Stimulated activated effector memory CD8-positive, alpha-beta T cell treated with anti-CD3 and anti-CD28 coated beads, Interleukin-12 subunit alpha, Interleukin-12 subunit beta, amount 100 ng/mL, for 72 hours (primary cell): Measurements from ENCODE around the gene CPN2.

ENCODE experiments used
- ATAC-seq: fragments of 150-1000 bp; cut with Tn5 transposase; 2 replicates; pipeline ENCODE4 v1.10.0; 2021
- DNase-seq, 2 donors: peaks; one replicate each; pipeline ENCODE4 v3.0.0; 2021 to 2022; ENCODE audit warnings: low spot score in 2 of 2
- H3K27ac Mint-ChIP-seq: one replicate; pipeline ENCODE4 v1.8.0; 2022; ENCODE audit warnings: mild to moderate bottlenecking, mixed read lengths
- H3K36me3 Mint-ChIP-seq: one replicate; pipeline ENCODE4 v1.8.0; 2022; ENCODE audit warnings: mild to moderate bottlenecking, mixed read lengths
- H3K4me1 Mint-ChIP-seq: one replicate; pipeline ENCODE4 v1.8.0; 2022; ENCODE audit warnings: mixed read lengths
- H3K4me3 Mint-ChIP-seq: one replicate; pipeline ENCODE4 v1.8.0; 2022; ENCODE audit warnings: mild to moderate bottlenecking, mixed read lengths
- H3K9me3 Mint-ChIP-seq: one replicate; pipeline ENCODE4 v1.8.0; 2022; ENCODE audit warnings: mixed read lengths

The CPN2 gene

DNA sequence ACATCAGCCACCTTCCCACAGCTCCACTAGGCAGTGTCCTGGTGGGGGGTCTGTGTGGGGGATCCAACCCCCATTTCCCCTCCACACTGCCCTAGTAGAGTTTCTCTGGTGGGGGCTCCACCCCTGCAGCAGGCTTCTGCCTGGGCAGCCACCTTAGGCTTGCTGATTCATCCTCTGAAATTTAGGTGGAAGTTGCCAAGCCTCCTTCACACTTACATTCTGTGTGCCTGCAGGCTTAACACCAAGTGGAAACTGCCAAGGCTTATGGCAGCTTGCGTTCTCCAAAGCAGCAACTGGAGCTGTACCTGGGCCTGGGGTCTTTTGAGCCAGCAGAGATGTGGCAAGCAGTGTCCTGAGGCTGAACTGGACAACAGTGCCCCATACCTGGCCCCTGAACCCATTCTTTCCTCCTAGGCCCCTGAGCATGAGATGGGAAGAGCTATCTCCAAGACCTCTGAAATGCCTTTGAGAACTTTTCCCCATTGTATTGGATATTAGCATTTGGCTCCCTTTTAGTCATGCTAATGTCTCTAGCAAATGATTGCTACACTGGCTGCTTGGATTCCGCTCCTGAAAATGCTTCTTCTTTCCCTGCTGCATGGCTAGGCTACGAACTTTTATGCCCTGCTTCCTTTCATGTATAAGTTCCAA is 32.5 kb downstream of the CPN2 start:
- no peak for ATAC-seq
- no peak for DNase-seq
- Mint-ChIP-seq H3K4me3 (no peak overlapping the region), H3K36me3 (no peaks in the 10 kb centered on the region), H3K27ac (no peak overlapping the region), H3K4me1 (peaks cover 7% of the 10 kb centered on the region), H3K9me3 (peaks cover 8% of the 10 kb centered on the region)

DNA sequence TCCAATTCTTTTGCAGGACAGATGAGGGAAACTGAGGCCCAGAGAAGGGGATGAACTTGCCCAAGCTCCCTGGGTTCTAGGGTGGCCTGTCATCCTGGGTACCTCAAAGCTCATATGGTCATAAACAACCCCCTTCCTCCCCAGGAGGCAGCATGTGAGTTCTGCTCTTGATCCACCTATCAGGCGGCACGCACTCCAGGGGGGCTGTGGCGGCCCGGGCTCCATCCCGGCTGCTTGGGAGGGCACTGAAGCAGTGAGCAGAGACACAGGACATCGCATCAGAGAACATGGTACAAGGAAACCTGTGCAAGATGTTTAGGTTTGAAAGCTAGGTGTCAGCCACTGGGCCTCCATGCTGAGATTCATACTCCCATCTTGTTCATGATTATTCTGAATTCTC is 34.2 kb downstream of the CPN2 start:
- DNase-seq (no peak), ATAC-seq (no peak)
- Mint-ChIP-seq H3K27ac (no peak overlapping the region), H3K4me3 (no peak overlapping the region), H3K36me3 (no peaks in the 10 kb centered on the region), H3K4me1 (peaks cover 7% of the 10 kb centered on the region), H3K9me3 (peaks cover 8% of the 10 kb centered on the region)

DNA sequence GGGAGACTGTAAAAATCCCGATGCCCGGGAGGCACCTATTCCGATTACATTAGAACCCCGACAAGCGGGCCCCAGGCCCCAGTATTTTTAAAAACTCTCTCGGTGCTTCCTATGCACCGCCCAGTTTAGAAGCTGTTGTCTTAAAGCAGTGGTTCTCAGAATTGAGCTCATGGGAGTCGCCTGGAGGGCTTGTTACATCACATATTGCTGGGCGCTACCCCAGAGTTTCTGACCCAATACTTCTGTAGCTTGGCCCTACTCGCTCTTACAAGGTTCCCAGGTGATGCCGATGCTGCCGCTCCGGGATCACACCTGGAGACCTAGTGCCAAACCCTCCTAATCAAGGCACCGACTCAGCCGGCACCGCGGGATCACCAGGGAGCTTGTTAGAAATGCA is 35.2 kb downstream of the CPN2 start:
- no peak overlapping the region for H3K27ac Mint-ChIP-seq
- peak; percentile 44 for ATAC-seq
- H3K4me1 Mint-ChIP-seq: peaks cover 7% of the 10 kb centered on the region
- no peaks in the 10 kb centered on the region for H3K36me3 Mint-ChIP-seq
- H3K9me3 Mint-ChIP-seq: peaks cover 8% of the 10 kb centered on the region
- DNase-seq: no peak
- H3K4me3 Mint-ChIP-seq: peak overlapping the region; percentile 68

DNA sequence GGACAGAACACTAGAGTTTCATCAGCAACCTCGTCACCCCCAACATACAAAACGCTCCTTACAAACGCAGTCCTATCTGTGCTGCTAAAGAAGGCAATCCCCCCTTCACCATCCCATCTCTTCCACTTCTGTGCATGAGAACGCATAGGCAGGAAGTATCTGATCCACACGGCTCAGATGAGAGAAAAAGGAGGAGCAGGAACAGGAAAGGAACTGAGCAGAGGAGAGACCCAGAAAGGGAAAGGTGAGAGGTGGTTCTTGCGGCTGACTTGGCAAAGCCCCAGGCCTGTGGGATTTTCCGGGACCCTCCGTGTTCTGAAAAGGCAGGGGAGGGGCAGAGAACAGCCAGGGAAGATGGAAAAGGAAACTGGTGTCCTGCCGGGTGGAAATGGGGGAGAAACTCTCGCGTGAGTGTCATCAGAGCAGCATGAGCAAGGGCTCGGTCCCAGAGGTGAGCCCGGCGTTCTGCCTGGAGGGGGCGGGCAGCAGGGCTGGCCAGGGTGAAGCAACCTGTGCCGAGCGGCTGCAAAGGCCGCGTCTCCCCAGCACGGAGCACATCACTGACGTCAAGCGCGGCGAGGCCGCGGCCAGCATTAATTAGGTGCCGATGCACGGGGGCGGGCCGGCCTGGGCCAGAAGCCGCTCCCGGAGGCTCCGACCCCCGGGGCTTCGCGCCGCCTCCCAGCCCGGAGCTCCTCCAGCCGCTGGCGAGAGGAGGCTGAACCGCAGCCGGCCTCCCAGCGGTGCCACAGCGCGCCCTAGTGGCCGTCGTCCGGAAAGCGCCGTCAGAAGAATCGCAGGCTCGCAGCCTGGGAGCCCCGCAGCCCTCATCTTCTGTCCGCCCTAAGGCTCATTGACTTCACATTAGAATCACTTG is 35.8 kb downstream of the CPN2 start:
- DNase-seq (peak; percentile 88 to 92), ATAC-seq (peak; percentile 84)
- Mint-ChIP-seq H3K4me1 (peaks cover 7% of the 10 kb centered on the region), H3K27ac (no peak overlapping the region), H3K9me3 (peaks cover 8% of the 10 kb centered on the region), H3K4me3 (peak overlapping the region; percentile 68), H3K36me3 (no peaks in the 10 kb centered on the region)

DNA sequence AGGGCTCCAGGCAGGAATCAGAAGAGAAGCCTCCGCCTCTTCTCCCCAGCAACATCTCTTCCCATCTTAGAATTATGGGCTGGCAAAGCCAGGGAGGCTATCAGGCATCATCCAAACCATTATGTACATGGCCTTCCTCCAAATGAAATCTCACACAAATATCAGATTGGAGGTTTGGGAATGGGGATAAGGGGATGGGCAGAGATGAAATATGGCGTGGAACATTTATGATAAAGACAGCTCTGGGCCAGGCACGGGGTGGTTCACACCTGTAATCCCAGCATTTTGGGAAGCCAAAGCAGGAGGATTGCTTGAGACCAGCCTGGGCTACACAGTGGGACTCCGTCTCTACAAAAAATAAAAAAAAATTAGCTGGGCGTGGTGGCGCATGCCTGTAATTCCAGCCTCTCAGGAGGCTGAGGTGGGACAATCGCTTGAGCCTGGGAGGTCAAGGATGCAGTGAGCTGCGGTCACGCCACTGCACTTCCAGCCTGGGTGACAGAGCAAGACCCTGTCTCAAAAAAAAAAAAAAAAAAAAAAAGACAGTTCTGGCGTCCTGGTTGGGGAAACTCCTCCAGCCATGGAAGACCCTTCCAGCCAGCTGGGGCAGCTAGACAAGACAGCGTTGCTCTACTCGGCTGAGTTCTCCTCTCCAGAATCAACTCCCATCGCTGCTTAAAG is 36.6 kb downstream of the CPN2 start:
- Mint-ChIP-seq H3K27ac (no peak overlapping the region), H3K9me3 (peaks cover 8% of the 10 kb centered on the region), H3K4me3 (peak overlapping the region; percentile 68), H3K4me1 (peaks cover 7% of the 10 kb centered on the region), H3K36me3 (no peaks in the 10 kb centered on the region)
- DNase-seq (no peak), ATAC-seq (no peak)

DNA sequence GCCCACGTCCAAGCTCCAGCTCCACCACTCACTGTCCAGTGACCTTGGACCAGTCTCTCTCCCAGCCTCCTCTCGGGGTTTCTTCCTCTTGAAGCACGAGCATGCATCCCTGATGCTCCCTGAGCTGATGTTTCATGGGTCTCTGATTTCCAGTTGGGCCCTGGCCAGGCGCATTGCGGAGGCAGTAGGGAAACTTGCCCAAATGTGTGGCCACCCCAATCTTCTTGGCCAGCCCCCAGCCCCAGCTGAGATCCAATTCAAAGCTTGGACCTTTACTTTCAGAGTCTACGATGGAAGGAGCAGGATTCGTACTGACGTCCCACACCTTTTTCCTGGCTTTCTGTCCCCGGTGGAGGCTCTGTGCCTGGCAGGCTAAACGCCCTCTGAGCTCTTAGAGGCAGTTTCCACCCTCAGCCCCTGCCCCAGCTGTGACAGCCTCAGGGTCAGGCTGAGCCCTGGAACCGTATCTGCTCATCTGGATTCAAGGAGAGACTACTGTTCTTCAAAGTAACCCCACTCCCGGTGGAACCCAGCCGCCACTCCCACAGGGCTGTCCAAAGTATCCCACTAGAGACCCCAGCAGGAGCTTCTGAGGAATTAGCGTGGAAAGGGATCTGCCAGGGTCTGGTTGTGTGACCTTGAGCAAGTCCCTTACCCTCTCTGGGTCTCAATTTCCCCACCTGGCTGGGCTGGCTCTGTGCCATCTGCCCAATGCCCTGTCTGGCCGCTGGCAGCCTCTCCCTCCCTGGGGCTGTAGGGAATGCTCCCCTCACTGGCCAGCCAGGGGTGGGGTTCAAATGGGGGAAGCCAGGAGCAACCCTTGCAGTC is 37.4 kb downstream of the CPN2 start:
- no peak overlapping the region for H3K27ac Mint-ChIP-seq
- no peak overlapping the region for H3K4me3 Mint-ChIP-seq
- no peaks in the 10 kb centered on the region for H3K36me3 Mint-ChIP-seq
- H3K4me1 Mint-ChIP-seq: peaks cover 7% of the 10 kb centered on the region
- ATAC-seq (no peak), DNase-seq (no peak)
- H3K9me3 Mint-ChIP-seq: peaks cover under 1% of the 10 kb centered on the region

DNA sequence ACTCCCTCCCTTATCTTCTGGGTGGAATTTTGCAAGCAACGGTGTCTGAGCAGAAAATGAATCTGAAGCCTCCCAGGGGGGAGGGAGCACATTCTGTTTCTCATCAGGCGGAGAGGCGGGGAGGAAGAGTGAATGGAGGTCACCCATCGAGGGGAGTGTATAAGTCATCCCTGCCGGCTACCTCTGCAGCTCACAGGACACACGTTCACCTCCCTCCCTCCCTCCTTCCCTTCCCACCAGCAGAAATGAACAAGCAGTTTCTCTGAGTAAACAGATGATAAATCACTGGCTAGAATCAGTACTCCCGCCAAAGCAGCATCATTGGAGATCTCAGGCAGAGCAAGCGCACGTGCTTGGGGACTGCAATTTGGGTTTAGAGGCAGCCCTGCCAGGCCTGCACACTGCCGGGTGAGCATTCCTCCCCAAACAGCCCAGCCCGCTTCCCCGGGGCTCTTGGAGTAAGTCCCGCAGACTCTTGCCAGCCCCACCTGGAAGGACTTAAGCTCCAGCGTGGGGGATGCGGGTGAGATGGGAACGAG is 38.3 kb downstream of the CPN2 start:
- ATAC-seq (peak; percentile 43), DNase-seq (no peak)
- no peak overlapping the region for H3K27ac Mint-ChIP-seq
- H3K9me3 Mint-ChIP-seq: no peaks in the 10 kb centered on the region
- H3K4me3 Mint-ChIP-seq: no peak overlapping the region
- H3K36me3 Mint-ChIP-seq: no peaks in the 10 kb centered on the region
- peaks cover 7% of the 10 kb centered on the region for H3K4me1 Mint-ChIP-seq

DNA sequence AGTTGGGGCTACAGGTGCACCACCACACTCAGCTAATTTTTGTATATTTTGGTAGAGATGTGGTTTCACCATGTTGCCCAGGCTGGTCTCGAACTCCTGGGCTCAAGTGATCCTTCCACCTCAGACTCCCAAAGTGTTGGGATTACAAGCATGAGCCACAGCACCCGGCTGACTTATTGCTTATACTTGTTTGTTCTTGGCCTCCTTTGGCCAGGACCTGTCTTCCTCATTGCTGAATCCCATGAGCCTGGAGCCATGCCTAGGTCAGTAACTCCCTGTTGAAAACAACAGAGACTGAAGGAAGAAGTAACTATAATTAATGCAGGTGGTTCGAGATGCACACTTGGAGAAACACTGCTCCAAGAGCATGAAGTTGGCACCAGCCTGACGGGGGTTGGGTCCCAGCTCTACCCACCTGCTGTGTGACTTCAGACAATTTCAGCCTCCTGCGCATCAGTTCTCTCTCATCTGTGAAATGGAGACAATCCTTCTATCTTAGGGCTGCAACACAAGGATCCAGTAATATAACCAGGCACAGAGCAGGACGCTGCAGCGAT is 38.9 kb downstream of the CPN2 start:
- Mint-ChIP-seq H3K36me3 (no peaks in the 10 kb centered on the region), H3K27ac (no peak overlapping the region), H3K4me1 (peaks cover 12% of the 10 kb centered on the region), H3K4me3 (no peak overlapping the region), H3K9me3 (no peaks in the 10 kb centered on the region)
- ATAC-seq (no peak), DNase-seq (no peak)

DNA sequence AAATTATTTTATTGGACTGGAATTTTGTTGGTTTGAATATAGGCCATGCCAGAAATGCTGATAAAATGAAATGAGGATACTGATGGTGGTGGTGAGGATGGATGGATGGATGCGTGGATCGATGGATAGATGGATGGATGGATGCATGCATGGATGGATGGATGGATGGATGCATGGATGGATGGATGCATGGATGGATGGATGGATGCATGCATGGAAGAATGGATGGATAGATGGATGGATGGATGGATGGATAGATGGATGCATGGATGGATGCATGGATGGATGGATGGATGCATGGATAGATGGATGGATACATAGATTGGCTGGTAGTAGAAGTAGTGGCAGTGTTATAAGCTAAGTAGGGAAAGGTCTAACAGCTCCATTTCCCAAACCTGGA is 40.1 kb downstream of the CPN2 start:
- Mint-ChIP-seq H3K27ac (no peak overlapping the region), H3K4me1 (peaks cover 25% of the 10 kb centered on the region), H3K36me3 (no peaks in the 10 kb centered on the region), H3K9me3 (no peaks in the 10 kb centered on the region), H3K4me3 (no peak overlapping the region)
- DNase-seq: no peak
- no peak for ATAC-seq

DNA sequence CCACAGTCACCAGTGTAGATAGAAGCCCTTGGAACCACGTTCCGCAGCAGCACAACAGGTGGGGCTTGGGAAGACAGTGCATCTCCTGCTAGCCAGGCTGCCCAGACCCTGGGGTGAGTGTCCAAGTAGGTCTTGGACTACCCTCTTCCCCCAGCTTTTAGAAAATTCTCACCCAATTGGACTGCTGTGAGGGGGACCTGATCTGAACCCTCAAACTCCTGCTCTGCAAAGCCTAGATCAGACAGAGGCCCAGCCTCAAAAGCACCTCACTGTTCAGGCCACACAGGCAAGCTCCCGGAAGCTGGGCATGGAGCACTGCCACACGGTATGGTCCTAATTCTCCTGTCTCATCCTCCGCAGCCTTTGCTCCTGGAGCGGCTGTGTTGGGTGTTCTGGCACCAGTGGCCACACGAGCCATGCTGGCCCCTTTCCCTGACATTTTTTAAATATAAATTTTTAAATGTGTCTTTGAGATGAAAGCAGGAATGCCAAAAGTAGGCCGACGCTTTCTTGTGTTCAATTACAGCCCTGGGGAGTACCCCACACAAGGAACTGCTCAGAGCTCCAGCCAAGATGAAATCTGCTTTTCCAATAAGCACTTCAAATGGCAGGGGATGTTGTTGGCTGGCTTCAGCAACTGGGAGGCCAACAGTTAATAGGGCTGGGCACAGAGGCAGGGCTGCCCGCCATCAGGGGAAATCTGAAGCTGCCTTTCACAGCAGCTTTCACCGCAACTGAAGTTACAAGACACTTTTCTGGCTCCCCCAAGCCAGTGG is 40.9 kb downstream of the CPN2 start:
- Mint-ChIP-seq H3K4me3 (no peak overlapping the region), H3K36me3 (no peaks in the 10 kb centered on the region), H3K9me3 (no peaks in the 10 kb centered on the region), H3K4me1 (peaks cover 29% of the 10 kb centered on the region), H3K27ac (no peak overlapping the region)
- ATAC-seq (no peak), DNase-seq (no peak)

DNA sequence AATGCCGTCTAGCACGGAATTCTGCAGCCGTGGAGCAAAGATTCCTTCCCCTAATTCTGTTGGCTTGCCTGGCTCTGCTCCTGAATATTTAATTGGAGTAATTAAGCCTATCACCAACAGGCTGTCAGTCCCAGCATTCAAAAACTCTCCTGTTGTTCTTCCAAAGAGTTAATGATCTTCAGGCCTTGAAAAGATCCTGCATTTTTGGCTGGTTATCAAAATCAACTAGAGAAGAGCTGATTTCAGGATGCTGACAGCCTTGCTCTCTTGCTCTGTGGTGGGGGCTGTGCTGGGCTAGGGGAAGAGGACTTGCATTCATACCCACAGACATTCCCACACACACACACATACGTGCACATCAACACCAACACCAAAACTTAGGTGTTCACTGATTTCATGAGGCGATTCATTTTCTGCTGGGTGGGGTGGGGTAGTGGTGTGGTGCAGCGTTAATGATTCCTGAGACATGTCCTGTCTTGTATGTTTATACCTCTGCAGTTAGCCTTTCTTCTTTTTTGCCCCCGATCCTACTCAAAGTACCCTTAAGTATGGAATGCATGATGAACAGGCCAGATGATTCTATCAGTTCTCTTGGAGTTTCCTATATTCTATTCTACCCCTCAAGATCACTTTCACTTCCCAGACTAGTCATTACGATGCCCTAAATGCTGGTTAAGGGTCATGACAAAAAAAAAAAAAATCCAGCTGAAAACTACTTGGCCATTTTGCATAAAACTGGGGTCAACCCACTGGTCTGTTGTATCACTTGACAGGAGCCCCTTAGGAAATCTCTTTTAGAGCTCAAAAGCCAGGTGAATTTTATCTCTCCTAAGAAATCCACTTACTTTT is 42.3 kb downstream of the CPN2 start:
- H3K27ac Mint-ChIP-seq: no peak overlapping the region
- peaks cover 31% of the 10 kb centered on the region for H3K4me1 Mint-ChIP-seq
- no peak for DNase-seq
- H3K9me3 Mint-ChIP-seq: no peaks in the 10 kb centered on the region
- H3K36me3 Mint-ChIP-seq: no peaks in the 10 kb centered on the region
- H3K4me3 Mint-ChIP-seq: no peak overlapping the region
- no peak for ATAC-seq

DNA sequence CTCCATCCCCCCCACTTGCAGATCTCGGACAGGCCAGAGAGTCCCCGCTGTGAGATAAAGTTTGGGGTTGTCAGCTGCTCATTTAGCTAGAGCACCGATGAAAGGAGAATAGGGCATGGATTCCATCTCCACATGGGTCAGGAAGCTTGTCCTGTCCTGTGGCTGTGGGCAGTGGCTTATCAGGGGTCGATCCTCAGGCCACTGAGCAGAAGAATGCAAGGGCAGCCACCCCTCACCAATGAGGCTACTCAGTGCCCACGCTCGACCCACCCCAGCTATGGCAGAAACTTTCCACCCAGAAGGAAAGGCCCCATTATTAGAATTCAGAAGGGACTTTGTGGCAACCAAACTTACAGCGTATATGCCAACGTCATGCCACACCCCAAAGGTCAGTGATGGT is 43.3 kb downstream of the CPN2 start:
- no peak for DNase-seq
- H3K27ac Mint-ChIP-seq: no peak overlapping the region
- H3K36me3 Mint-ChIP-seq: no peaks in the 10 kb centered on the region
- ATAC-seq: no peak
- no peaks in the 10 kb centered on the region for H3K9me3 Mint-ChIP-seq
- no peak overlapping the region for H3K4me3 Mint-ChIP-seq
- peaks cover 31% of the 10 kb centered on the region for H3K4me1 Mint-ChIP-seq
